Ascending aorta (tissue), 2 donors: ENCODE results near the gene TMEM108. TPM values are rescaled to one million over a fixed set of nuclear protein-coding genes. Genes with fewer than 3 reads are reported as not detected.

Experiments used
- DNase-seq, 2 donors: peaks; one replicate each; pipeline ENCODE4 v3.0.0-alpha.2; 2019; ENCODE audit warnings: low spot score in 2 of 2
- H3K27ac ChIP-seq, 2 donors: fragments of 200-600 bp; sonication (generic); one replicate each; pipeline ENCODE4 v1.5.1; 2016 to 2017; ENCODE audit warnings: mild to moderate bottlenecking in 1 of 2
- H3K27me3 ChIP-seq: fragments of 200-600 bp; sonication (generic); one replicate; pipeline ENCODE4 v1.5.1; 2017
- H3K36me3 ChIP-seq, 2 donors: fragments of 200-600 bp; sonication (generic); one replicate each; pipeline ENCODE4 v1.5.1; 2016
- H3K4me1 ChIP-seq, 2 donors: fragments of 200-600 bp; sonication (generic); one replicate each; pipeline ENCODE4 v1.5.1; 2016 to 2017; ENCODE audit warnings: mild to moderate bottlenecking in 1 of 2
- H3K4me3 ChIP-seq, 2 donors: fragments of 200-600 bp; sonication (generic); one replicate each; pipeline ENCODE4 v1.5.1; 2016 to 2017; ENCODE audit warnings: mild to moderate bottlenecking in 1 of 2
- H3K9me3 ChIP-seq, 2 donors: fragments of 200-600 bp; sonication (generic); one replicate each; pipeline ENCODE4 v1.5.1; 2016
- intact Hi-C: fragments of 100-400 bp; cut with DNase I; formaldehyde crosslinking; loops from one replicate; pipeline ENCODE4 v1.15.1; 2023
- total RNA-seq: library from RNA; depleted of rRNA; stranded (reverse); fragments of >200 nt; gene quantifications from one replicate; pipeline ENCODE4 v1.1.0, GENCODE V29; 2016
- TF ChIP-seq, protein P1 (sequence below), 3 experiments: fragments of 200-600 bp in 2 of 3; fragments of 450-650 bp in 1 of 3; sonication (generic) in 2 of 3; IDR thresholded peaks; one replicate each; pipeline ENCODE4 v1.5.1; 2016 to 2019; ENCODE audit warnings: antibody characterized with exemption in 3 of 3, mild to moderate bottlenecking in 1 of 3, moderate library complexity in 1 of 3

Gene TMEM108
- total RNA-seq, 1 donor from 2014 or later, result not detected

DNA sequence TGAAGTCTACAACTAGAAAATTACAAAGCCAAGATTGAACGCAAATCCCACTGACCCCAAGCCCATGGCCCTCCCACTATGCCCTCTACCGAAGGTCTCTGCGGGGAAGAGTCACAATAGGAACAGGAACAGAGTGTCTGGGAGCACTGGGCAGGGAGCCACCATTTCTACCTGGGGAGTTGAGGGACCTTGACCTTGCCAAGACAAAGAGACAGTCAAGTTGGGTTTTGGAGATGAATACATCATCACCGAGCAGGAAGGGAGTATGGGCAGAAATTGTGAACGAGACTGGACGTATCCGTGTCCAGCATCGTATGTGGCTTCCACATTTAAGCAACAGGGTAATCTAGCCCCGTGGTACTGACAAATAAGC lies 330.9 kb downstream of the TMEM108 start:
- Histone ChIP-seq H3K4me1 (no peaks in the 10 kb centered on the region), H3K27me3 (no peaks in the 10 kb centered on the region), H3K36me3 (no peaks in the 10 kb centered on the region), H3K9me3 (no peaks in the 10 kb centered on the region), H3K27ac (no peak overlapping the region), H3K4me3 (no peak overlapping the region)
- TF ChIP-seq, protein P1, sequence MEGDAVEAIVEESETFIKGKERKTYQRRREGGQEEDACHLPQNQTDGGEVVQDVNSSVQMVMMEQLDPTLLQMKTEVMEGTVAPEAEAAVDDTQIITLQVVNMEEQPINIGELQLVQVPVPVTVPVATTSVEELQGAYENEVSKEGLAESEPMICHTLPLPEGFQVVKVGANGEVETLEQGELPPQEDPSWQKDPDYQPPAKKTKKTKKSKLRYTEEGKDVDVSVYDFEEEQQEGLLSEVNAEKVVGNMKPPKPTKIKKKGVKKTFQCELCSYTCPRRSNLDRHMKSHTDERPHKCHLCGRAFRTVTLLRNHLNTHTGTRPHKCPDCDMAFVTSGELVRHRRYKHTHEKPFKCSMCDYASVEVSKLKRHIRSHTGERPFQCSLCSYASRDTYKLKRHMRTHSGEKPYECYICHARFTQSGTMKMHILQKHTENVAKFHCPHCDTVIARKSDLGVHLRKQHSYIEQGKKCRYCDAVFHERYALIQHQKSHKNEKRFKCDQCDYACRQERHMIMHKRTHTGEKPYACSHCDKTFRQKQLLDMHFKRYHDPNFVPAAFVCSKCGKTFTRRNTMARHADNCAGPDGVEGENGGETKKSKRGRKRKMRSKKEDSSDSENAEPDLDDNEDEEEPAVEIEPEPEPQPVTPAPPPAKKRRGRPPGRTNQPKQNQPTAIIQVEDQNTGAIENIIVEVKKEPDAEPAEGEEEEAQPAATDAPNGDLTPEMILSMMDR (IDR thresholded peaks at IDR 0.05), result no peak
- no peak for DNase-seq
- intact Hi-C loops, result no loop called here

- DNase-seq, result no peak
- Histone ChIP-seq H3K4me1 (no peaks in the 10 kb centered on the region), H3K27me3 (no peaks in the 10 kb centered on the region), H3K9me3 (no peaks in the 10 kb centered on the region), H3K36me3 (no peaks in the 10 kb centered on the region), H3K27ac (no peak overlapping the region), H3K4me3 (no peak overlapping the region)
- TF ChIP-seq, protein P1 (IDR thresholded peaks at IDR 0.05), result no peak
- intact Hi-C loops, result no loop called here
Measured at GRCh38 chr3:133371181-133371580, 333.0 kb downstream of the TMEM108 start.

DNA sequence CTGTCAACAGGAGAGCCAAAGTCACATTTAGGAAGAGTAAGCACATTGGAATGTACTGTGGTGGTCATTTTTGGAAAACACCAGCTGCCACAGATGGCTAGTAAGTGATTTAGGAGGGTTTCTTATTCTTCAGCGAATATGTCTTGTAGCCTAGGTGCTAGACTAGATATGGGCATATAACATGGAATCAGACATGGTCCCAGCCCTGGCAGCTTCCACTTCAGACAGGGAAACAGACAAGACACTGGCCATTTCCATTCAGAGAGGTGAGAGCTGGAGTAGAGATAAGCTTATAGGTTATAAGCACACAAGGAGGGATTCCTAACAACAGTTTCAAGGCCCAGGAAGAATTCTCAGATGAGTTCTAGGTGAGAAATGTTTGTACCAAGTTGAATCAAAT lies 333.5 kb downstream of the TMEM108 start:
- no peaks in the 10 kb centered on the region for H3K9me3 ChIP-seq
- H3K4me1 ChIP-seq, result no peaks in the 10 kb centered on the region
- no peak overlapping the region for H3K27ac ChIP-seq
- no peaks in the 10 kb centered on the region for H3K27me3 ChIP-seq
- intact Hi-C loops, result no loop called here
- no peaks in the 10 kb centered on the region for H3K36me3 ChIP-seq
- no peak for DNase-seq
- TF ChIP-seq, protein P1 (IDR thresholded peaks at IDR 0.05), result no peak
- H3K4me3 ChIP-seq, result no peak overlapping the region

DNA sequence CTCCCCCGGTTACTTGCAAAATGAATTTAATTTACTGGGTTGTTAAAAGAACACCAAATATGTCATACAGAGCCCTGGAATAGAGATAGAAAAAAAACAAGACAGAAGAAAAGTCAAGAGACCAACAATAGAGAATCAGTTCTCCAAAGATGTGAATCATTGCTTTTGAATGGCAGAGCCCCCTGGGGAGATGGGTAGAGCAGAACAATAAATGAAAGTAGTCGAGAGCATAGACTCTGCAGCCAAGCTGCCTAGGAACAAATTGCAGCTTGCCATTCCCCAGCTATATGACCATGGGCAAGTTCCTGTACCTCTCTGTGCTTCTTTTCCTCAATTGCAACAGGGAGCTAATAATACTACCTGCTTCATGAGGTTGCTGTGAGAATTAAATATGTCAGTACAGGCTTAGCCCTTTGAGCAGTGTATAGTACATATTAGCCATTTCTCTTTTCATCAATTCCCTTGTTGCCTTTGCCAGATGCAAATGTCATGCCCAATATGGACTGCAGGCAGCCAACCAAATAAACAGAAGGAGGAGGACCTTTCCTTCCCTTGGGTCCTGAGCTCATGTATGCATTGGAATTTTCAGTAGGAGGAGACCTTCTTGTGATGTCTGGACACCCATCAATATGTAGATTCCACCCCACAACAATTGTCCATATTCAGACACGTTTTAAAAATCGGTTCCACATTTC lies 336.7 kb downstream of the TMEM108 start:
- no peak for DNase-seq
- TF ChIP-seq, protein P1 (IDR thresholded peaks at IDR 0.05), result no peak
- no peak overlapping the region for H3K4me3 ChIP-seq
- intact Hi-C loops, result no loop called here
- H3K27ac ChIP-seq, result no peak overlapping the region
- H3K27me3 ChIP-seq, result no peaks in the 10 kb centered on the region
- no peaks in the 10 kb centered on the region for H3K4me1 ChIP-seq
- H3K9me3 ChIP-seq, result no peaks in the 10 kb centered on the region
- no peaks in the 10 kb centered on the region for H3K36me3 ChIP-seq

GRCh38 chr3:133375403-133375745 lies 337.2 kb downstream of the TMEM108 start:
- DNase-seq, result no peak
- Histone ChIP-seq H3K4me3 (no peak overlapping the region), H3K27me3 (no peaks in the 10 kb centered on the region), H3K27ac (no peak overlapping the region), H3K36me3 (no peaks in the 10 kb centered on the region), H3K9me3 (no peaks in the 10 kb centered on the region), H3K4me1 (no peaks in the 10 kb centered on the region)
- TF ChIP-seq, protein P1 (IDR thresholded peaks at IDR 0.05), result no peak
- intact Hi-C loops, result no loop called here

GRCh38 chr3:133376810-133377209 lies 338.6 kb downstream of the TMEM108 start:
- H3K4me1 ChIP-seq, result no peaks in the 10 kb centered on the region
- intact Hi-C loops, result no loop called here
- no peaks in the 10 kb centered on the region for H3K9me3 ChIP-seq
- no peak overlapping the region for H3K4me3 ChIP-seq
- H3K27me3 ChIP-seq, result no peaks in the 10 kb centered on the region
- H3K27ac ChIP-seq, result no peak overlapping the region
- no peak for DNase-seq
- TF ChIP-seq, protein P1 (IDR thresholded peaks at IDR 0.05), result no peak
- no peaks in the 10 kb centered on the region for H3K36me3 ChIP-seq
